Stimulated activated CD4-positive, alpha-beta T cell treated with anti-CD3 and anti-CD28 coated beads, TNF-alpha, amount 100 ng/mL, for 1 hour (primary cell): ENCODE measurements around the gene NLRP1.
A peak's percentile ranks its signal among the peaks of the same experiment; 100 is the strongest.

ENCODE experiments used
- DNase-seq, 3 donors: peaks; one replicate each; pipeline ENCODE4 v3.0.0-alpha.2; 2020; ENCODE audit warnings: low read depth in 3 of 3, low spot score in 1 of 3

The NLRP1 gene

DNA sequence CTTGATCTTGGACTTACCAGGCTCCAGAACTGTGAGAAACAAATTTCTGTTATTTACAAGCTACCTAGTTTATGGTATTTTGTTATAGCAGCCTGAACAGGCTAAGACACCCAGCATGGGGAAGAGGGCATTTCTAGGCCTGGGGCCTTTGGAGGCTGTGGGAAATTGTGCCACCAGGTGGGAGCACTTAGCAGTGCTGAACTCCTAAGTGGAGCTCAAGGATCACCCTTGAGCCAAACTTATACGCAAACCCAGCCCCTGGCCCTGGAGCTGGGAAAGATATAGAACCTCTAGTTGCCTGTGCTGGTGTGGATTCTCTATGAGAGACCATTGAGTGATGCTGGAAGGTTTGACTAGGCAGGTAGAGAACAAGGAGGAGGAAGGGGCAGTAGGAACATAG lies 61.8 kb downstream of the NLRP1 start:
- DNase-seq: no peak

- no peak for DNase-seq
Measured at GRCh38 chr17:5516060-5516792, 68.1 kb downstream of the NLRP1 start.

GRCh38 chr17:5514976-5515375 lies 69.3 kb downstream of the NLRP1 start:
- DNase-seq: no peak

- DNase-seq: no peak
Measured at GRCh38 chr17:5513628-5514027, 70.7 kb downstream of the NLRP1 start.

DNA sequence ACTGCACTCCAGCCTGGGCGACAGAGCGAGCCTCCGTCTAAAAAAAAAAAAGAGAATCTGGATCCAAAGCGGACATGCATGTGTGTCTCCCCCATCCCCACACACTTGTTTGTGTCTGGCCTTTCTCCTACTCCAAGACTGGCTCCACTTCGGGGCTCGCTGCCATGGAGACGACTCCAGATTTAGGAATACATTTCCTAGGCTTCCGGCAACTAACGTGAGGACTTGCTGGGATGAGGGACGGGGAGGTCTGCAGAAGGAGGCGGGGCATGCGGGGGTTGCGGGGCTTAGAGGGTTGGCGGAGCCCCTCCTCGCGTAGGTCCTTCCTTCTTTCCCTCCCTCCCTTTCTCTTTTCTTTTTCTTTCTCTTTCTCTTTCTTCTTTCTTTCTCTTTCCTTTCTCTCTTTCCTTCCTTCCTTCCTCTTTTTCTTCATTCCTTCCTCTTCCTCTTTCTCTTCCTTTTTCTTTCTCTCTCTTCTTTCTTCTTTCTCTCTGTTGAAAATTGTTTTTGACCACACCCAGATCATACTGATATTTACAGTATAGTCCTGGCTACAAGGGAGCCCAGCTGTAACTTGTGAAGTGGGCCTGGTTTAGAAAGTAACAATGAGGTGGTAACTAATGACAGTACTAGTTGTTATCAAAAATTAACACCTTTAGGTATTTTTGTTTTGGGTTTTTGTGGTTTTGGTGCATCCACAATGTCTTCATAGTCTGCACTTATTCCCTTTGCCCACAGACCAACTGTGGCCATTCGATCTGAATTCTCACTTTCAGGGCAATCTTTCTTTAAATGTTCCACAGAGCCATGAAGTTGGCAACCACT lies 72.7 kb downstream of the NLRP1 start:
- no peak for DNase-seq

DNA sequence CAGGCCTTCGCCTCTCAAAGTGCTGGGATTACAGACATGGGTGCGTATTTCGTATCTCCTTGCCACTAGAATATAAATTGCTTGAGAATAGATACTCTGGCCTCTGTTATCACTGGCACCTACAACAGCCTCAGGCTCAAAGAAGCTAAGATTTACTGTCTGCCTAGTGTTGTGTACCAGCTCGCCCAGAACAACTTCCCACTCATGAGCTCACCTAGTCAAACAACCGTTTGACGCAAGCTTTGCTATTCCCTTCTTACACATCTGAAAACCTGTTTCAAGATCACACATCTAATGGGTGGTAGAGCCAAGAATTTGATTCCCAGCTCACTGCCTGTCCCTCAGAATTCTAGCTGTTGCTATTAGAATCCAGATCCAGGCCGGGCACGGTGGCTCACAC lies 73.5 kb downstream of the NLRP1 start:
- DNase-seq: no peak

DNA sequence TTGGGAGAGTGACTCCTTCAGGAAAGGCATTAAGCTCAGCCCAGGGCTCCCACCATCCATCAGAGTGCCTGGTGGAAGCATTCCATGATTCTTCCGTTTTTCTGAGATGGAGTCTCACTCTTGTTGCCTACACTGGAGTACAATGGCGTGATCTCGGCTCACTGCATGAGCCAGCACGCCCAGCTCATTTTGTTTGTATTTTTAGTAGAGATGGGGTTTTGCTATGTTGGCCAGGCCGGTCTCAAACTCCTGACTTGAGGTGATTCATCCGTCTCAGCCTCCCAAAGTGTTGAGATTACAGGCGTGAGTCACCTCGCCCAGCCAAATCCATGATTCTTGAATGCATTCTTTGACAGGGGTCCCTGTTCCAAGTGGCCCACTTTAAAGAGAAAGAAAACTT lies 74.8 kb downstream of the NLRP1 start:
- no peak for DNase-seq

DNA sequence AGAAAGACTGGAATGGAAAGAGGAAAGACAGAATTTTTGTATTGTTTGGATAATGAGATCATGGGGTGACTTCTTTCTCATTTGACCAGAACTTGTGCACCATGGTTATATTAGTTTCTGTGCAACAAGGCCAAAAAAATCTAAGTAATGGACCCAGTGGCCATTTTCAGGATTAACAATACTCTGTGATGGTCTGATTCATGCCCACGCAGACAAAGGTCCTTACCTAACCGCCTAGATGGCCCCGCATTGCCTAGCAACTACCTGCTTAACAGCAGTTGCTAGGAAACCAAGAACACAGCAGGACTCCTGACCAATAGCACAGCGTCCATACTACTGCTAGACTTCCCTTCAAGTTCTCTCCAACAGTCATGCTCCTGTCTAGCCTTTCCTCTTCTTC lies 75.5 kb downstream of the NLRP1 start:
- DNase-seq: no peak

GRCh38 chr17:5506307-5506706 lies 78.0 kb downstream of the NLRP1 start:
- DNase-seq: no peak

DNA sequence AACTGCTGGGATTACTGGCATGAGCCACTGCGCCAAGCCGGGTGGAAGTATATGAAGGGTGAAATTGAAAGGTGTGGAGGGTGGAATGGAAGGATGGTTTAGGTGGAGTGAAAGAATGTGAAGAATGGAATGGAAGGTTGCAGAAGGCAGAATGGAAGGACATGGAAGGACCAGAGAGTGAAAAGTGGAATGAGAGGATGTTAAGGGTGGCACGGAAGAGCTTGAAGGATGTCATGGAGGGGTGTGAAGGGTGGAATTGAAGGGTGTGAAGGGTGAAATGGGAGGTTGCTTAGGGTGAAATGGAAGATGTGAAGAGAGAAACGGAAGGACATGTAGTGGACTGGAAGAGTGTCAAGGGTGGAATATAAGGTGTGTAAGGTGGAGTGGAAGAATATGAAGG lies 81.8 kb downstream of the NLRP1 start:
- DNase-seq: no peak

GRCh38 chr17:5501685-5502084 lies 82.6 kb downstream of the NLRP1 start:
- no peak for DNase-seq

- DNase-seq: peak; percentile 42 to 51 (median 49)
Measured at GRCh38 chr17:5500589-5501391, 83.5 kb downstream of the NLRP1 start.

DNA sequence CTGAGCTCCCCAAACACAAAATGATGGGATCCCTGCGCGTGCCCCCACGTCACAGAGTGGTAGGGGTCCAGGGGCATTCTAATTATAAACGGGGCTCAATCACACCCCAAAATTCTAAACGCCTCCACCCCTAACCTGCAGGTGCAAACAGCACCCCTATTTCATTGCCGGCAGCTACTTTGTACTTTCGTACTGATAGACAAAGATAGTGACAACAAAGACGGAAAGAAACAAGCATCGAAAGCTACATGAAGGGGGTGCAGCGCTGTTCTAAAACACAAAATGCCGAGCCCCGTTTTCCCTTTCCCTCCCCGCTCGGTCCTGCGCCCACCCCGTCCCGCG lies 84.1 kb downstream of the NLRP1 start:
- DNase-seq: no peak

GRCh38 chr17:5499476-5500231 lies 84.7 kb downstream of the NLRP1 start:
- DNase-seq: no peak

GRCh38 chr17:5492970-5493369 lies 91.3 kb downstream of the NLRP1 start:
- DNase-seq: no peak

GRCh38 chr17:5488752-5489151 lies 95.6 kb downstream of the NLRP1 start:
- no peak for DNase-seq

- DNase-seq: peak; percentile 89 to 97 (median 93)
Measured at GRCh38 chr17:5486206-5487124, 97.8 kb downstream of the NLRP1 start, which contains the start of gene MIS12. Gene MIS12, plus strand, starts transcription at chr17:5486566. Its CDS starts 2,297 bp downstream, at chr17:5488863.

DNA sequence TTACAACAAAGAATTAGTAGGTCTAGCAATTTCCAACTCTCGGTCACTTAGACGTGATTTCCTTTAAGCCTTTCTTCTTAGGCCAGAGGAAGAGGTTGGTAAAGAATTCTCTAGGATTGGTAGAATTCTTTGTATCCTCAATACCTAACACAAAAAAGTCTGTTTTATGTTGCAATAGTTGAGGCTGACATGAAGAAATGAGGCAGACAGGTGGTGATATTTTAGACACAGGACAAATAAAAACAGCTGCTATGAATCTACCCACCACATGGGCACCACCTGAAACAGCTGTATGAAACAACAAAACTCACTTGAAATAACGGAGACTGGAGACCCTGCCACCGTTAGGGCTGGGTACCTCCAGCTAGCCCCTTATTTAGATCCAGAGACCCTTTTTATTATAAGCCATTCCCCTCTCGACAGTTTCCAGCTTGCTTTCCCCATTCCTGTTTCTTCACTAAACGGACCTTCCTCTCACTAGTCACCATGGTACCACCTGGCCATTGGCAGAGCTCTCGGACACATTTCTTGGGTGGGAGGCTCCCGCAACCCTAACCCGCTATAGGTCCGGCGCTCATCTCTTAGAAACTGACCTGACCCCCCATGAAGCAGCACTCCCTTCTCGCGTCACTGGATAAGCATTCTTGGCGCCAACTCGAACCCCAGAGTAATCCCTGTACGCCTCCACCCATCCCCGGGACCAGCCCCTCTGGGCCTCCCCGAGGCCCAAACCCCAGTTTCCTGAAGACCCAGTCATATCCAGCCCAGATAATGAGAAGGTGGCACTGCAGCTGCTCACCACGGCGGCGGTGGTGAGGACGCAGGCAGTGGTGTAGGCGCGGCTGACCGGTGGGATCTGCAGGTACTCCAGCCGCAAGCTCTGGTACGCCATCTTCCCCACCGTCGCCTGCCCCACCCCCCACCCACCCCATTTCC lies 98.8 kb downstream of the NLRP1 start, which contains the start of gene DERL2:
DERL2 (minus strand) TSS at position 909 of the 936 bp plus-strand sequence; CDS start at position 892, 17 bp downstream.
- DNase-seq: no peak

- no peak for DNase-seq
Measured at GRCh38 chr17:5481451-5481850, 102.9 kb downstream of the NLRP1 start.
